Measurements from ENCODE around the gene SIGLEC1.

Gene SIGLEC1

GRCh38 chr20:3751305-3751674 lies 38.9 kb upstream of the SIGLEC1 start:
- no peak for DNase-seq
- TF ChIP-seq POLR2A (IDR thresholded peaks at IDR 0.05; ENCODE audit: low read length) (no peak), GATA1 (IDR thresholded peaks at IDR 0.05; ENCODE audit: low read depth, low read length) (no peak)

- TF ChIP-seq GATA1 (IDR thresholded peaks at IDR 0.05; ENCODE audit: low read depth, low read length) (no peak), POLR2A (IDR thresholded peaks at IDR 0.05; ENCODE audit: low read length) (no peak)
- DNase-seq: peak; percentile 61 to 64
These were observed 37.5 kb upstream of the SIGLEC1 start for GRCh38 chr20:3749689-3750531.

DNA sequence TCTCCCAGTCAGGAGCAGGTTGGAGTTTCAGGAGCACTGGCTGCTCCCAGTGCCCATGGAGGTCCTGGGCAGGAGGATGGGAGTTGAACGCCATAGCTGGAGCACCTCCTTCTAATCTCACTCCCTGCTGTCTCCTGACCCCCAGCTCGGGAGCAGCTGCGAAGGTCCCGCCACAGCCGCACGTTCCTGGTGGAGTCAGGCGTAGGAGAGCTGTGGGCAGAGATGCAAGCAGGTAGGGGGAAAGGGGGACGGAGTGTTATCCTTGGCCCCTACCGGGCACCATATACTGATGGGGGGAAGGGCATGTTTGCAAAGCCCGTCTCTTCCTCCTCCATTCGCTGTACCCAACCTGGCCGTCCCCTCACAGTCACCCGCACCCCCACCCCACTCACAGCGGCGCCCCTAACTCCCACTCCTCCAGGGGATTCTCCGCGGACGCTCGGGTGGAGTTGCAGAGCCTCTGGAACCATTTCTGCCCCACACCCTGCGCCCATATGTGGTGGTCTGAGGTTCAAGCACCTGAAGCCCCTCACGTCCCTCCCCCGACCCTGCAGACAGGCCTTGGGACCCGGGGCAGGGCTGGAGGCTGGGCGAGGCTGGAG lies 36.8 kb upstream of the SIGLEC1 start:
- DNase-seq: no peak
- TF ChIP-seq POLR2A (IDR thresholded peaks at IDR 0.05; ENCODE audit: low read length) (no peak), GATA1 (IDR thresholded peaks at IDR 0.05; ENCODE audit: low read depth, low read length) (no peak)

DNA sequence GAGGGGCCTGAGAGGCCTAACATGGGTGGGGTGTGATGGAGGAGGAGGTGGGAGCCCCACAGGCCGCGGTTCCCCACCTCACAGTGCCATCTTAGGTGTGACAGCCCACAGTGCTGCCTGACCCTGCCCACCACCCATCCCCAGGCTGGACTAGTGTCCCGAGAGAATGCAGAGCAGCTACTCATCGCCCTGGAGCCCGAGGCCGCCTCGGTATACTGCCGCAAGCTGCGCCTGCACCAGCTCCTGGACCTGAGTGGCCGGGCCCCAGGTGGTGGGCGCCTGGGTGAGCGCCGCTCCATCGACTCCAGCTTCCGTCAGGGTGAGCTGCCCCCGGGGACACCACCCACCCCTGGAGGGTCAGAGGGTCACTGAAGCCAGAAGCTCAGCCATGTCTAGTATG lies 35.7 kb upstream of the SIGLEC1 start:
- DNase-seq: no peak
- TF ChIP-seq POLR2A (IDR thresholded peaks at IDR 0.05; ENCODE audit: low read length) (no peak), GATA1 (IDR thresholded peaks at IDR 0.05; ENCODE audit: low read depth, low read length) (no peak)

GRCh38 chr20:3747471-3747870 lies 35.1 kb upstream of the SIGLEC1 start:
- TF ChIP-seq GATA1 (IDR thresholded peaks at IDR 0.05; ENCODE audit: low read depth, low read length): no peak
- no peak for TF ChIP-seq POLR2A (IDR thresholded peaks at IDR 0.05; ENCODE audit: low read length)
- no peak for DNase-seq

- no peak for DNase-seq
- TF ChIP-seq POLR2A (IDR thresholded peaks at IDR 0.05; ENCODE audit: low read length) (no peak), GATA1 (IDR thresholded peaks at IDR 0.05; ENCODE audit: low read depth, low read length) (no peak)
These were observed 33.3 kb upstream of the SIGLEC1 start for GRCh38 chr20:3745686-3746173.

- DNase-seq: peak; percentile 88 to 89
- TF ChIP-seq POLR2A (IDR thresholded peaks at IDR 0.05; ENCODE audit: low read length) (no peak), GATA1 (IDR thresholded peaks at IDR 0.05; ENCODE audit: low read depth, low read length) (no peak)
These were observed 32.6 kb upstream of the SIGLEC1 start for GRCh38 chr20:3744806-3745685.

DNA sequence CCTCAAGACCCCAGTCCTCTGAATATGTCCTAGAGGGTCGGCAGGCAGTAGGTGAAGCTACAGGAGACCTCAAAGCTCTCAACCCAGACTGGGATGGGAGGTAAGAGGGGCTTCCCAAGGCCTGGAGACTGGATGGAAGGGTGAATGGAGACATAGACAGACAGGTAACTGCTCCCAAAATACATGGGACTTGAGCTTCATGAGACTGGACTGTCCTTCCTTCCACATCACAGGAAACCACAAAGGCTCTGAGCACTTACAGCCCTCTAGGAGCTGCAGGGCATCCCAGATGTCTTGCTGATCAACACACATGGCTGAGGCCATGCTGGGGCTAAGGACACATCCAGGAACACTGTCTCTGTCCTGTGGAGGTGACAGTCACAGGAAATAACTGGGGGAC lies 31.6 kb upstream of the SIGLEC1 start:
- TF ChIP-seq GATA1 (IDR thresholded peaks at IDR 0.05; ENCODE audit: low read depth, low read length) (no peak), POLR2A (IDR thresholded peaks at IDR 0.05; ENCODE audit: low read length) (no peak)
- no peak for DNase-seq

- TF ChIP-seq GATA1 (IDR thresholded peaks at IDR 0.05; ENCODE audit: low read depth, low read length) (no peak), POLR2A (IDR thresholded peaks at IDR 0.05; ENCODE audit: low read length) (no peak)
- DNase-seq: no peak
These were observed 30.9 kb upstream of the SIGLEC1 start for GRCh38 chr20:3743251-3743650.

DNA sequence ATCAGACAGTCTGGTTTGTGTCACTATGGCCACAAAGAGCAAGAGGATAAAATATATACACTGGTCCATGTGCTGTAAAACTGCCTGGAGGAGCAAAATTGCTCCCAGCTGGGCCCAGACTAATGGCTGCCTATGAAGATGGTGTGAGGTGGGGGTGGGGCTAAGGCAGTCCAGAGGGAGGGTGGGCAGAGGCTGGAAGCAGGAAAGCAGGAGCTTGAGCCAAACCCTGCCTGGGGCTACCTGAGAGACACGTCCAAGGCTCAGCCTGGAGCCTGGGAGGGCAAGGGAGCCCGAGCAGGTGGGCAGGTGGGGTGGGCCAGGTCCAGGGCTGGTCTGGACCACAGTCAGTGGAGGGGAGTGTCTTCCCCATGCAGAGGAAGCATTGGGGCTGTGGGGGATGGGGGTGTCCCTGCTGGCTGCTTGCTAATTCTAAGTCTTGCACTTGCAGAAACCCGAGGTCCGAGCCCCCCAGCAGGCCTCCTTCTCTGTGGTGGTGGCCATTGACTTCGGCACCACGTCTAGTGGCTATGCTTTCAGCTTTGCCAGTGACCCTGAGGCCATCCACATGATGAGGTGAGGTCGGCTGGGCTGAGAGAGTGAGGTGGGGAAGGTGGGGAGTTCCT lies 29.5 kb upstream of the SIGLEC1 start:
- no peak for TF ChIP-seq GATA1 (IDR thresholded peaks at IDR 0.05; ENCODE audit: low read depth, low read length)
- DNase-seq: no peak

DNA sequence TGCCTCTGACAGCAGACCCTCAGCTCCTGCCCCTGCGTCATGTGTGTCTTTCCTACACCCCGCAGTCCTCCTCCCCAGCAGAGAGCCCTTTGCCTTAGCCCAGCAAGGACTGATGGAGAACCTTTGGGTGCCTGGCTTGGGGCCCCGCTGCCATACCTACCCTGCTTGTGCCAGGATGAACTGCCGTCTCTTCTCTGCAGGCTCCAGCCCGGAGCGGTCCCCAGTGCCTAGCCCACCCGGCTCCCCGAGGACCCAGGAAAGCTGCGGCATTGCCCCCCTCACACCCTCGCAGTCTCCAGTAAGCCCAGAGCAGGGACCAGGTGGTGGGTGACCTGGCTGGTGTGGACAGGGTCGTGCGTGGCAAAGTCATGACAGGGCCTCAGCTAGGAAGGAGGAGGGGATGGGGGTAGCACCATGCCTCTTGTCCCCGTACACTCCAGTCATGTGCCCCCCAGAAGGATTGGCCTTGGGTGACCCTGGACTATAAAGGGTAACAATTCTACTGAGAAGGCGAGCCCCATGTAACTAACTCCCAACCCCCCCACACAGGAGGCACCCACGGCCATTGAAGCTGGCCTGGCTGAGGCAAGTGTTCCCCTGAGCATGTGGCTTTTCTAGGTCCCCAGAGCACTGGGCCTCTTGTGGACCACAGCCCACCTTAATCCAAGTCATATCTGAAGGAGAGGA lies 28.4 kb upstream of the SIGLEC1 start:
- TF ChIP-seq POLR2A (IDR thresholded peaks at IDR 0.05; ENCODE audit: low read length) (no peak), GATA1 (IDR thresholded peaks at IDR 0.05; ENCODE audit: low read depth, low read length) (no peak)
- DNase-seq: no peak

DNA sequence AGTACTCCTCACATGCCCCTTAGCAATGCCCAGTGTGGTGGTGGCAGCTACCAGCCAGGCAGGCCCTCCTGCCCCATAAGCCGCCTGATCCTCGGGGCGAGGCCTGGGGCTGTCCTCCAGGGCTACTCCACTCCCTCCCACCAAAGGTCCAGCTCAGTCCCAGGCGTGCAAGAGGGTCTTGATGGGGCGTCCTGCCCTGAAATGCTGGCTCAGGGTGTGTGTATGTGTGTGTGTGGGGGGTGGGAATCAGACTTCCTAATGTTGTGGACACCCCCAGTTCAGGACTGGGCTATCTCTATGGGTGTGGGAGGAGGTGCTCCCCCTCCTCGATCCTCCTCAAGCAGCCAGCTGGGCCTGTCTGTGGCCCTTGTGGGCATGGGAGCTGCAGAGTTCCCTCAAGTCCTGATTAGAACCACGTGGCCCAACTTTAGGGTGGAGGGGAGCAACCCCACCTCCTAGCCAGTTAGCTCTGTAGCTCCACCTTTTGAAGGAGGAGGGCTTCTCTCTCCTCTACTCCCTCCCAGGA lies 27.6 kb upstream of the SIGLEC1 start:
- TF ChIP-seq GATA1 (IDR thresholded peaks at IDR 0.05; ENCODE audit: low read depth, low read length): no peak
- no peak for TF ChIP-seq POLR2A (IDR thresholded peaks at IDR 0.05; ENCODE audit: low read length)
- peak; percentile 39 to 46 for DNase-seq
